K562 (cell line): ENCODE results near the gene IRGQ. TPM values are rescaled to one million over a fixed set of nuclear protein-coding genes. Genes with fewer than 3 reads are reported as not detected.
A peak's percentile ranks its signal among the peaks of the same experiment; 100 is the strongest.

Experiments used
- ATAC-seq: fragments of 200-7000 bp; cut with Tn5 transposase; 3 replicates; pipeline ENCODE4 v1.9.1; 2020; ENCODE audit warnings: moderate library complexity
- BruUV-seq: library from RNA; stranded (reverse); fragments of 400-500 nt; replicated peaks from 2 replicates; lab custom pipeline; 2021; lab: Mats Ljungman, UMichigan
- CTCF ChIA-PET: fragments of 300-600 bp; formaldehyde crosslinking; extraction: SDS; loops from one replicate; lab custom pipeline; 2021; ENCODE audit warnings: low intra/inter-chr PET ratio; lab: Yijun Ruan, JAX
- POLR2A ChIA-PET: fragments of 300-600, 350-650 bp; sonication (Branson Sonifier 250); formaldehyde crosslinking; extraction: SDS; loops from one replicate; lab custom pipeline; 2021; ENCODE audit warnings: antibody characterized with exemption, inconsistent platforms; lab: Yijun Ruan, JAX
- DNase-seq, 4 experiments: peaks; one replicate each; pipeline versions ENCODE4 v3.0.0 to v3.0.0-alpha.2; 2011 to 2018; ENCODE audit warnings: low spot score in 3 of 4, mixed read lengths in 3 of 4; ENCODE audit errors: extremely low read depth in 1 of 4
- FAIRE-seq: peaks from 2 replicates; lab custom pipeline; 2011; peaks lifted over from hg19 to GRCh38; lab: Jason Lieb, UNC
- H2AFZ ChIP-seq: 2 replicates; pipeline ENCODE4 v1.6.0; 2011; ENCODE audit warnings: low read depth, low read length, control low read depth, inconsistent platforms
- H3K27ac ChIP-seq: fragments of 200-600 bp; 3 replicates; pipeline ENCODE4 v1.8.0; 2011; ENCODE audit warnings: low read depth, mild to moderate bottlenecking, control low read depth, inconsistent platforms, low read length, moderate library complexity, mixed read lengths; ENCODE audit errors: extremely low read depth
- H3K27me3 ChIP-seq, 2 experiments: fragments of 300-600 bp in 1 of 2; 2 replicates in 1 of 2; 3 replicates in 1 of 2; pipeline versions ENCODE4 v1.6.0 to v1.8.0; 2011; ENCODE audit warnings: inconsistent platforms in 2 of 2, low read length in 2 of 2, mild to moderate bottlenecking in 1 of 2, mixed read lengths in 1 of 2, moderate library complexity in 1 of 2; ENCODE audit not compliant: control insufficient read depth in 2 of 2, insufficient read depth in 2 of 2
- H3K36me3 ChIP-seq: fragments of 300-600 bp; 3 replicates; pipeline ENCODE4 v1.8.0; 2011; ENCODE audit warnings: mild to moderate bottlenecking, low read length, inconsistent platforms; ENCODE audit not compliant: control insufficient read depth, insufficient read depth
- H3K4me1 ChIP-seq, 2 experiments: fragments of 200-600 bp in 1 of 2; replicated peaks in 1 of 2; 2 replicates in 1 of 2; 3 replicates in 1 of 2; pipeline versions ENCODE4 v1.5.1 to v1.8.0; 2011; ENCODE audit warnings: inconsistent platforms in 2 of 2, low read length in 2 of 2, mild to moderate bottlenecking in 1 of 2, mixed read lengths in 1 of 2, moderate library complexity in 1 of 2; ENCODE audit not compliant: control insufficient read depth in 2 of 2, insufficient read depth in 2 of 2
- H3K4me2 ChIP-seq: 2 replicates; pipeline ENCODE4 v1.6.1; 2011; ENCODE audit warnings: low read length, control low read depth, inconsistent platforms, mixed read lengths; ENCODE audit not compliant: insufficient read depth
- H3K4me3 ChIP-seq: fragments of 200-600 bp; sonication (generic), shearing (Covaris generic); 2 replicates; pipeline ENCODE4 v1.5.1; 2016; ENCODE audit warnings: control low read depth, inconsistent platforms
- H3K79me2 ChIP-seq: fragments of 200-600 bp; 3 replicates; pipeline ENCODE4 v1.8.0; 2011; ENCODE audit warnings: low read length, inconsistent platforms; ENCODE audit not compliant: control insufficient read depth, insufficient read depth
- H3K9ac ChIP-seq, 2 experiments: 2 replicates each; pipeline versions ENCODE4 v1.6.0 to v1.6.1; 2011; ENCODE audit warnings: low read depth in 2 of 2, low read length in 2 of 2, control low read depth in 1 of 2, inconsistent platforms in 1 of 2, mild to moderate bottlenecking in 1 of 2, mixed read lengths in 1 of 2; ENCODE audit not compliant: insufficient read depth in 1 of 2
- H3K9me1 ChIP-seq: one replicate; pipeline ENCODE4 v1.6.0; 2011; ENCODE audit warnings: inconsistent platforms, mild to moderate bottlenecking, low read length, moderate library complexity; ENCODE audit not compliant: control insufficient read depth, insufficient read depth
- H3K9me3 ChIP-seq: replicated peaks from 2 replicates; pipeline ENCODE4 v1.5.1; 2011; ENCODE audit warnings: low read depth, low read length, inconsistent platforms; ENCODE audit not compliant: control insufficient read depth, insufficient read depth
- H4K20me1 ChIP-seq: replicated peaks from 2 replicates; pipeline ENCODE4 v1.6.1; 2011; ENCODE audit warnings: low read length, inconsistent platforms, mixed read lengths; ENCODE audit not compliant: control insufficient read depth, insufficient read depth
- HDAC3 ChIP-seq: fragments of 450-650 bp; IDR thresholded peaks from 2 replicates; pipeline ENCODE4 v1.6.1; 2018; ENCODE audit warnings: borderline replicate concordance, mild to moderate bottlenecking, moderate library complexity; ENCODE audit not compliant: partially characterized antibody
- NELFE ChIP-seq: IDR thresholded peaks from 2 replicates; pipeline ENCODE4 v1.6.1; 2011; ENCODE audit warnings: mild to moderate bottlenecking; ENCODE audit not compliant: insufficient read depth, insufficient read length
- WGBS: fragments of 100-300 bp; shearing (Covaris generic); methylation state at CpG from one replicate; pipeline ENCODE4 v1.1.6; 2016; ENCODE audit warnings: low coverage, mixed read lengths; ENCODE audit not compliant: insufficient coverage; ENCODE audit errors: missing lambda C conversion rate; 5-methylcytosine and 5-hydroxymethylcytosine counted together
- in situ Hi-C: fragments of 300-500 bp; cut with MboI; formaldehyde crosslinking; loops from 4 replicates; pipeline ENCODE4 v1.15.0; 2018; ENCODE audit warnings: inconsistent platforms, mixed read lengths
- intact Hi-C: fragments of 100-400 bp; cut with micrococcal nuclease; formaldehyde crosslinking; loops from 2 replicates; pipeline ENCODE4 v1.14.2; 2022
- polyA plus RNA-seq, 8 experiments: library from polyadenylated mRNA; depleted of rRNA in 4 of 8; stranded (reverse) in 5 of 8; unstranded in 3 of 8; fragments of >200 nt; fragmentation: Nextera tagmentation in 2 of 8; fragmentation: Illumina TruSeq in 1 of 8; extraction: Ambion mirVana in 2 of 8; extraction: Trizol in 1 of 8; gene quantifications; 2 replicates each; pipeline versions ENCODE4 v1.2.1 to v1.2.3, GENCODE V29; 2011 to 2014; ENCODE audit warnings: inconsistent platforms in 1 of 8, missing spikeins in 1 of 8
- total RNA-seq, 7 experiments: library from RNA; depleted of rRNA in 6 of 7; stranded (reverse); fragments of >200 nt in 6 of 7; fragmentation: Illumina TruSeq in 2 of 7; extraction: Trizol in 2 of 7; gene quantifications; 2 replicates each; pipeline versions ENCODE4 v1.2.1 to v1.2.3, GENCODE V29; 2011 to 2021; ENCODE audit warnings: low replicate concordance in 1 of 7
- TF ChIP-seq, protein P1 (sequence below), 2 experiments: fragments of 450-650 bp in 1 of 2; sonication (generic) in 1 of 2; formaldehyde crosslinking in 1 of 2; IDR thresholded peaks; 2 replicates each; pipeline versions ENCODE4 v1.7.1 to v1.9.0; 2016 to 2022; ENCODE audit warnings: inconsistent platforms in 1 of 2, mild to moderate bottlenecking in 1 of 2, missing genetic modification reagents in 1 of 2
- TF ChIP-seq, protein P2 (sequence below), 2 experiments: fragments of 250-450 bp in 1 of 2; fragments of 450-650 bp in 1 of 2; sonication (Bioruptor Pico) in 1 of 2; IDR thresholded peaks; 2 replicates each; pipeline versions ENCODE4 v1.6.1 to v1.8.0; 2016 to 2021; ENCODE audit warnings: mild to moderate bottlenecking in 2 of 2, moderate library complexity in 2 of 2, missing compliant biosample characterization in 1 of 2, missing genetic modification characterization in 1 of 2

The IRGQ gene
- total and polyA plus RNA-seq, 9 of the 15 experiments (the other 6 are each of a cell fraction or from before 2014, with no cell fraction given), result 3.5 to 19.2 (median 7.9) TPM

DNA sequence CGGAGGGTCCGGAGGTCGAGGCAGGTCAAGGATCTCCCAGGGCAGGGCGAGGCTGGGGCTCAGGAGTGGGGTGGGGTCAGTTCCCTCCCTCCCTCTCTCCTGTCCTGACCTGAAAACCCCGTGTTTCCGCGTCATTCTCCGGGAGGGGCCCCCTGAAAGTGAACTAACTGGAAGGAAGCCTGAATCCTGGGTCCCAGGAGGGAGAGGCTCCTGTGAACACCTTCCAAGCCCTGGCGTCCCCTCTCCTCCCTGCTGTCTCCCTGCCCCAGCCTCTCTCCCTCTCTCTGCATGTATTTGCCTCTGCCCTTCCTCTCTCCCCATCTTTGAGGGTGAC lies 44.5 kb upstream of the IRGQ start:
- Histone ChIP-seq H3K27me3 (peaks cover 9% of the 10 kb centered on the region in 2 experiments), H4K20me1 (no peaks in the 10 kb centered on the region), H3K79me2 (no peaks in the 10 kb centered on the region), H3K9ac (peak overlapping the region in 1 of 2 experiments; percentile 92; a peak in 2 of 4 replicates), H3K36me3 (no peaks in the 10 kb centered on the region), H3K9me1 (no peaks in the 10 kb centered on the region), H3K4me2 (peak overlapping the region; percentile 74), H3K4me1 (peaks cover 11 to 25% of the 10 kb centered on the region in 2 experiments; a peak in 4 of 5 replicates), H3K9me3 (no peaks in the 10 kb centered on the region), H3K4me3 (peak overlapping the region; percentile 44), H3K27ac (no peak overlapping the region), H2AFZ (peak overlapping the region; percentile 89)
- no TSS peak for BruUV-seq
- in situ Hi-C loops (no loop called here), intact Hi-C loops (no loop called here)
- 0% methylated on average over 1 of the region's 9 CpGs for WGBS
- ATAC-seq (no peak), FAIRE-seq (no peak), DNase-seq (no peak)
- TF ChIP-seq, protein P1, sequence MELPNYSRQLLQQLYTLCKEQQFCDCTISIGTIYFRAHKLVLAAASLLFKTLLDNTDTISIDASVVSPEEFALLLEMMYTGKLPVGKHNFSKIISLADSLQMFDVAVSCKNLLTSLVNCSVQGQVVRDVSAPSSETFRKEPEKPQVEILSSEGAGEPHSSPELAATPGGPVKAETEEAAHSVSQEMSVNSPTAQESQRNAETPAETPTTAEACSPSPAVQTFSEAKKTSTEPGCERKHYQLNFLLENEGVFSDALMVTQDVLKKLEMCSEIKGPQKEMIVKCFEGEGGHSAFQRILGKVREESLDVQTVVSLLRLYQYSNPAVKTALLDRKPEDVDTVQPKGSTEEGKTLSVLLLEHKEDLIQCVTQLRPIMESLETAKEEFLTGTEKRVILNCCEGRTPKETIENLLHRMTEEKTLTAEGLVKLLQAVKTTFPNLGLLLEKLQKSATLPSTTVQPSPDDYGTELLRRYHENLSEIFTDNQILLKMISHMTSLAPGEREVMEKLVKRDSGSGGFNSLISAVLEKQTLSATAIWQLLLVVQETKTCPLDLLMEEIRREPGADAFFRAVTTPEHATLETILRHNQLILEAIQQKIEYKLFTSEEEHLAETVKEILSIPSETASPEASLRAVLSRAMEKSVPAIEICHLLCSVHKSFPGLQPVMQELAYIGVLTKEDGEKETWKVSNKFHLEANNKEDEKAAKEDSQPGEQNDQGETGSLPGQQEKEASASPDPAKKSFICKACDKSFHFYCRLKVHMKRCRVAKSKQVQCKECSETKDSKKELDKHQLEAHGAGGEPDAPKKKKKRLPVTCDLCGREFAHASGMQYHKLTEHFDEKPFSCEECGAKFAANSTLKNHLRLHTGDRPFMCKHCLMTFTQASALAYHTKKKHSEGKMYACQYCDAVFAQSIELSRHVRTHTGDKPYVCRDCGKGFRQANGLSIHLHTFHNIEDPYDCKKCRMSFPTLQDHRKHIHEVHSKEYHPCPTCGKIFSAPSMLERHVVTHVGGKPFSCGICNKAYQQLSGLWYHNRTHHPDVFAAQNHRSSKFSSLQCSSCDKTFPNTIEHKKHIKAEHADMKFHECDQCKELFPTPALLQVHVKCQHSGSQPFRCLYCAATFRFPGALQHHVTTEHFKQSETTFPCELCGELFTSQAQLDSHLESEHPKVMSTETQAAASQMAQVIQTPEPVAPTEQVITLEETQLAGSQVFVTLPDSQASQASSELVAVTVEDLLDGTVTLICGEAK (IDR thresholded peaks at IDR 0.05), result no peak
- TF ChIP-seq, protein P1 (CRISPR knock-in tag; IDR thresholded peaks at IDR 0.05), result no peak
- TF ChIP-seq NELFE (no peak), HDAC3 (no peak)
- TF ChIP-seq, protein P2, sequence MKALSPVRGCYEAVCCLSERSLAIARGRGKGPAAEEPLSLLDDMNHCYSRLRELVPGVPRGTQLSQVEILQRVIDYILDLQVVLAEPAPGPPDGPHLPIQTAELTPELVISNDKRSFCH (CRISPR knock-in tag; IDR thresholded peaks at IDR 0.05), result no peak
- TF ChIP-seq, protein P2 (tag; IDR thresholded peaks at IDR 0.05), result 0 out of 2 replicates have a peak, but pooled peaks have one; percentile 10
- CTCF ChIA-PET, result no interaction called here
- POLR2A ChIA-PET, result interaction anchor here (0.6 to 1.1 kb wide), 2 partner anchors 8 to 31 kb away, joined by 3 read pairs; no protein-coding TSS in a partner anchor
